Liver (tissue), 9 donors: Measurements from ENCODE around the gene VAV3. TPM values are rescaled to one million over a fixed set of nuclear protein-coding genes. Genes with fewer than 3 reads are reported as not detected.

ENCODE experiments used
- DNase-seq: peaks from one replicate; pipeline ENCODE4 v3.0.0-alpha.2; 2017; ENCODE audit warnings: low spot score
- H3K27ac ChIP-seq, 2 donors: one replicate each; pipeline ENCODE4 v1.7.0; 2013; ENCODE audit warnings: inconsistent platforms in 2 of 2, low read length in 2 of 2, control low read depth in 1 of 2, low read depth in 1 of 2, mild to moderate bottlenecking in 1 of 2
- H3K27me3 ChIP-seq, 4 donors: one replicate each; pipeline versions ENCODE4 v1.6.1 to v1.7.0; 2013; ENCODE audit warnings: low read length in 3 of 4, inconsistent platforms in 1 of 4, mild to moderate bottlenecking in 1 of 4, moderate library complexity in 1 of 4; ENCODE audit not compliant: control insufficient read depth in 4 of 4, insufficient read depth in 4 of 4
- H3K36me3 ChIP-seq, 4 donors: one replicate each; pipeline versions ENCODE4 v1.6.1 to v1.7.0; 2013; ENCODE audit warnings: low read length in 3 of 4, mild to moderate bottlenecking in 3 of 4, low read depth in 1 of 4, moderate library complexity in 1 of 4; ENCODE audit not compliant: control insufficient read depth in 4 of 4, insufficient read depth in 3 of 4
- H3K4me1 ChIP-seq, 4 donors: one replicate each; pipeline versions ENCODE4 v1.6.1 to v1.7.0; 2013; ENCODE audit warnings: low read length in 3 of 4, mild to moderate bottlenecking in 3 of 4, moderate library complexity in 1 of 4; ENCODE audit not compliant: control insufficient read depth in 4 of 4, insufficient read depth in 4 of 4
- H3K4me3 ChIP-seq, 3 donors: one replicate each; pipeline versions ENCODE4 v1.6.1 to v1.7.0; 2013; ENCODE audit warnings: low read length in 3 of 3, control low read depth in 1 of 3, low read depth in 1 of 3, mild to moderate bottlenecking in 1 of 3
- H3K9ac ChIP-seq, 2 donors: one replicate each; pipeline ENCODE4 v1.7.0; 2013; ENCODE audit warnings: low read length in 2 of 2, mild to moderate bottlenecking in 2 of 2, moderate library complexity in 2 of 2, control low read depth in 1 of 2, low read depth in 1 of 2
- H3K9me3 ChIP-seq, 4 donors: one replicate each; pipeline versions ENCODE4 v1.6.1 to v1.7.0; 2013; ENCODE audit warnings: low read length in 3 of 4; ENCODE audit not compliant: control insufficient read depth in 4 of 4
- EGR1 ChIP-seq, 2 donors: IDR thresholded peaks; 2 replicates each; pipeline ENCODE4 v1.6.1; 2016 to 2018; ENCODE audit warnings: antibody characterized with exemption in 2 of 2, low read depth in 2 of 2
- FOXA1 ChIP-seq: IDR thresholded peaks from 2 replicates; pipeline ENCODE4 v1.6.1; 2016; ENCODE audit warnings: antibody characterized with exemption
- FOXA2 ChIP-seq: IDR thresholded peaks from 2 replicates; pipeline ENCODE4 v1.6.1; 2016; ENCODE audit warnings: antibody characterized with exemption
- GABPA ChIP-seq, 2 donors: IDR thresholded peaks in 1 of 2; conservative IDR thresholded peaks in 1 of 2; 2 replicates each; pipeline ENCODE4 v1.6.1; 2016; ENCODE audit warnings: antibody characterized with exemption in 2 of 2, mild to moderate bottlenecking in 1 of 2, moderate library complexity in 1 of 2
- HNF4A ChIP-seq, 2 donors: conservative IDR thresholded peaks; 2 replicates each; pipeline ENCODE4 v1.6.1; 2016; ENCODE audit warnings: antibody characterized with exemption in 2 of 2, mild to moderate bottlenecking in 2 of 2
- HNF4G ChIP-seq: IDR thresholded peaks from 2 replicates; pipeline ENCODE4 v1.6.1; 2016; ENCODE audit warnings: antibody characterized with exemption
- JUND ChIP-seq, 2 donors: IDR thresholded peaks; 2 replicates each; pipeline ENCODE4 v1.6.1; 2016; ENCODE audit warnings: antibody characterized with exemption in 2 of 2
- NR2F2 ChIP-seq: IDR thresholded peaks from 2 replicates; pipeline ENCODE4 v1.6.1; 2016; ENCODE audit warnings: antibody characterized with exemption
- RAD21 ChIP-seq, 2 donors: IDR thresholded peaks; 2 replicates each; pipeline ENCODE4 v1.6.1; 2016; ENCODE audit warnings: antibody characterized with exemption in 2 of 2, mild to moderate bottlenecking in 2 of 2
- RXRA ChIP-seq, 2 donors: IDR thresholded peaks; 2 replicates each; pipeline ENCODE4 v1.6.1; 2017 to 2018; ENCODE audit warnings: antibody characterized with exemption in 2 of 2, mild to moderate bottlenecking in 1 of 2
- SP1 ChIP-seq: IDR thresholded peaks from 2 replicates; pipeline ENCODE4 v1.6.1; 2018; ENCODE audit warnings: antibody characterized with exemption, mild to moderate bottlenecking
- TAF1 ChIP-seq: conservative IDR thresholded peaks from 2 replicates; pipeline ENCODE4 v1.6.1; 2016; ENCODE audit warnings: antibody characterized with exemption, mild to moderate bottlenecking
- YY1 ChIP-seq: IDR thresholded peaks from 2 replicates; pipeline ENCODE4 v1.6.1; 2016; ENCODE audit warnings: antibody characterized with exemption, mild to moderate bottlenecking
- WGBS: extraction: QIAGEN DNeasy Blood & Tissue Kit; methylation state at CpG from one replicate; pipeline ENCODE4 v1.1.7; 2013; 5-methylcytosine and 5-hydroxymethylcytosine counted together
- polyA plus RNA-seq, 2 donors: library from polyadenylated mRNA; stranded (reverse) in 1 of 2; unstranded in 1 of 2; fragments of 200-250 nt in 1 of 2; fragments of >200 nt in 1 of 2; fragmentation: Nextera tagmentation in 1 of 2; extraction: Ambion mirVana in 1 of 2; gene quantifications; one replicate each; pipeline versions ENCODE4 v1.2.1 to v1.2.3, GENCODE V29; 2013 to 2015
- total RNA-seq, 2 donors: library from RNA; depleted of rRNA; stranded (reverse); fragments of >200 nt; gene quantifications; one replicate each; pipeline ENCODE4 v1.2.3, GENCODE V29; 2014
- TF ChIP-seq, protein P1 (sequence below): IDR thresholded peaks from 2 replicates; pipeline ENCODE4 v1.6.1; 2016; ENCODE audit warnings: antibody characterized with exemption
- TF ChIP-seq, protein P2 (sequence below): IDR thresholded peaks from 2 replicates; pipeline ENCODE4 v1.6.1; 2016; ENCODE audit warnings: antibody characterized with exemption, mild to moderate bottlenecking
- TF ChIP-seq, protein P3 (sequence below): IDR thresholded peaks from 2 replicates; pipeline ENCODE4 v1.6.1; 2016; ENCODE audit warnings: antibody characterized with exemption
- TF ChIP-seq, protein P4 (sequence below): IDR thresholded peaks from 2 replicates; pipeline ENCODE4 v1.6.1; 2016; ENCODE audit warnings: antibody characterized with exemption
- TF ChIP-seq, protein P5 (sequence below): fragments of 150-350 bp; IDR thresholded peaks from 2 replicates; pipeline ENCODE4 v1.5.1; 2017; ENCODE audit warnings: improper control_type of control experiment, low read depth, low read length; ENCODE audit not compliant: missing input control
- donor health status: healthy.
- donor health status: healthy.
- donor health status: healthy.
- donor health status: healthy.
- donor health status: healthy.

Gene VAV3
- total and polyA plus RNA-seq, 4 donors, result 0.46 to 4.8 (median 2.7) TPM

DNA sequence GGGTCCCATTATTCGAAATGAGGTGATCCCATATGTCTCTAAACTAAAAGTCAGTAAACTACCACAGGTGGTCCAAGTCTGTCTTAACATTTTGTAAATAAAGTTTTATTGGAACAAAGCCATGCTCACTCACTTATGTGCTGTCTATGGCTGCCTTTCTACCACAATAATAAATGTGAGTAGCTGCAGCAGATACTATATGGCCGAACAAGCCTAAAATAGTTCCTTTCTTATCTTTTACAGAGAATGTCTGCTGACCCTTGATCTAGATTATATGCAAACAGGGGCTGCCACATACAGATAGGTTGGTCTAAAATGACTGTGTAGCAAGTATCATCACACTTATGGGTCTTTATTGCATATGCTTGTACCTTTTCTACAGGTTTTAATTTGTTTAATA is 140.0 kb downstream of the VAV3 start:
- 70% methylated on average over 2 of the region's 2 CpGs for whole genome bisulfite sequencing
- H3K27ac ChIP-seq, result no peak overlapping the region
- H3K4me1 ChIP-seq, result no peaks in the 10 kb centered on the region

DNA sequence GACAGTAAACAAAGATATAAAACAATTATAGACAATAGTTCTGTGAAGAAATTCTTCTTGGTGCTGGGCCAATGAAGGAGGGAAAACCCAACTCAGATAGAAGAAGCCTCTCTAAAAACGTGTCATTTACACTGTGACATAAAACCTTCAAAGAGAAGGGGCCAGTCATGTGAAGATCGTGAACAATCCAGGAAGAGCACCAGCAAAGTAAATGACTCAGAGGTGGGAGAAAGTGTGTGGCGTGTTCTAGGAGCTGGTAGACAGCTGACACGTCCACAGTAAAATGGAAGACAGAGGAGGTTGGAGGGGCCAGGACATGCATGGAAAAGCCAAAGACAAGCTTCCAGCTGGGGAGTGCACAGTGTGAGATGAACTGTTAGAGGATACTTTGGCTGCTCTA is 143.6 kb downstream of the VAV3 start:
- TF ChIP-seq FOXA1 (no peak), EGR1 (IDR thresholded peaks at IDR 0.05; ENCODE audit: low read depth in 2 of 2) (no peak), RXRA (IDR thresholded peaks at IDR 0.05) (no peak), RAD21 (IDR thresholded peaks at IDR 0.05) (no peak), HNF4A (conservative IDR thresholded peaks at IDR 0.05) (no peak), HNF4G (no peak), TAF1 (no peak), JUND (IDR thresholded peaks at IDR 0.05) (no peak), SP1 (no peak), FOXA2 (no peak), GABPA (IDR thresholded peaks at IDR 0.05 in 1 of 2, conservative IDR thresholded peaks at IDR 0.05 in 1 of 2) (no peak), YY1 (no peak), NR2F2 (no peak)
- TF ChIP-seq, protein P1, sequence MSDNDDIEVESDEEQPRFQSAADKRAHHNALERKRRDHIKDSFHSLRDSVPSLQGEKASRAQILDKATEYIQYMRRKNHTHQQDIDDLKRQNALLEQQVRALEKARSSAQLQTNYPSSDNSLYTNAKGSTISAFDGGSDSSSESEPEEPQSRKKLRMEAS, result no peak
- TF ChIP-seq, protein P2, sequence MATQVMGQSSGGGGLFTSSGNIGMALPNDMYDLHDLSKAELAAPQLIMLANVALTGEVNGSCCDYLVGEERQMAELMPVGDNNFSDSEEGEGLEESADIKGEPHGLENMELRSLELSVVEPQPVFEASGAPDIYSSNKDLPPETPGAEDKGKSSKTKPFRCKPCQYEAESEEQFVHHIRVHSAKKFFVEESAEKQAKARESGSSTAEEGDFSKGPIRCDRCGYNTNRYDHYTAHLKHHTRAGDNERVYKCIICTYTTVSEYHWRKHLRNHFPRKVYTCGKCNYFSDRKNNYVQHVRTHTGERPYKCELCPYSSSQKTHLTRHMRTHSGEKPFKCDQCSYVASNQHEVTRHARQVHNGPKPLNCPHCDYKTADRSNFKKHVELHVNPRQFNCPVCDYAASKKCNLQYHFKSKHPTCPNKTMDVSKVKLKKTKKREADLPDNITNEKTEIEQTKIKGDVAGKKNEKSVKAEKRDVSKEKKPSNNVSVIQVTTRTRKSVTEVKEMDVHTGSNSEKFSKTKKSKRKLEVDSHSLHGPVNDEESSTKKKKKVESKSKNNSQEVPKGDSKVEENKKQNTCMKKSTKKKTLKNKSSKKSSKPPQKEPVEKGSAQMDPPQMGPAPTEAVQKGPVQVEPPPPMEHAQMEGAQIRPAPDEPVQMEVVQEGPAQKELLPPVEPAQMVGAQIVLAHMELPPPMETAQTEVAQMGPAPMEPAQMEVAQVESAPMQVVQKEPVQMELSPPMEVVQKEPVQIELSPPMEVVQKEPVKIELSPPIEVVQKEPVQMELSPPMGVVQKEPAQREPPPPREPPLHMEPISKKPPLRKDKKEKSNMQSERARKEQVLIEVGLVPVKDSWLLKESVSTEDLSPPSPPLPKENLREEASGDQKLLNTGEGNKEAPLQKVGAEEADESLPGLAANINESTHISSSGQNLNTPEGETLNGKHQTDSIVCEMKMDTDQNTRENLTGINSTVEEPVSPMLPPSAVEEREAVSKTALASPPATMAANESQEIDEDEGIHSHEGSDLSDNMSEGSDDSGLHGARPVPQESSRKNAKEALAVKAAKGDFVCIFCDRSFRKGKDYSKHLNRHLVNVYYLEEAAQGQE, result no peak
- TF ChIP-seq, protein P3, sequence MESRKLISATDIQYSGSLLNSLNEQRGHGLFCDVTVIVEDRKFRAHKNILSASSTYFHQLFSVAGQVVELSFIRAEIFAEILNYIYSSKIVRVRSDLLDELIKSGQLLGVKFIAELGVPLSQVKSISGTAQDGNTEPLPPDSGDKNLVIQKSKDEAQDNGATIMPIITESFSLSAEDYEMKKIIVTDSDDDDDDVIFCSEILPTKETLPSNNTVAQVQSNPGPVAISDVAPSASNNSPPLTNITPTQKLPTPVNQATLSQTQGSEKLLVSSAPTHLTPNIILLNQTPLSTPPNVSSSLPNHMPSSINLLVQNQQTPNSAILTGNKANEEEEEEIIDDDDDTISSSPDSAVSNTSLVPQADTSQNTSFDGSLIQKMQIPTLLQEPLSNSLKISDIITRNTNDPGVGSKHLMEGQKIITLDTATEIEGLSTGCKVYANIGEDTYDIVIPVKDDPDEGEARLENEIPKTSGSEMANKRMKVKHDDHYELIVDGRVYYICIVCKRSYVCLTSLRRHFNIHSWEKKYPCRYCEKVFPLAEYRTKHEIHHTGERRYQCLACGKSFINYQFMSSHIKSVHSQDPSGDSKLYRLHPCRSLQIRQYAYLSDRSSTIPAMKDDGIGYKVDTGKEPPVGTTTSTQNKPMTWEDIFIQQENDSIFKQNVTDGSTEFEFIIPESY, result no peak
- TF ChIP-seq, protein P4, sequence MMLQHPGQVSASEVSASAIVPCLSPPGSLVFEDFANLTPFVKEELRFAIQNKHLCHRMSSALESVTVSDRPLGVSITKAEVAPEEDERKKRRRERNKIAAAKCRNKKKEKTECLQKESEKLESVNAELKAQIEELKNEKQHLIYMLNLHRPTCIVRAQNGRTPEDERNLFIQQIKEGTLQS, result no peak
- TF ChIP-seq, protein P5, sequence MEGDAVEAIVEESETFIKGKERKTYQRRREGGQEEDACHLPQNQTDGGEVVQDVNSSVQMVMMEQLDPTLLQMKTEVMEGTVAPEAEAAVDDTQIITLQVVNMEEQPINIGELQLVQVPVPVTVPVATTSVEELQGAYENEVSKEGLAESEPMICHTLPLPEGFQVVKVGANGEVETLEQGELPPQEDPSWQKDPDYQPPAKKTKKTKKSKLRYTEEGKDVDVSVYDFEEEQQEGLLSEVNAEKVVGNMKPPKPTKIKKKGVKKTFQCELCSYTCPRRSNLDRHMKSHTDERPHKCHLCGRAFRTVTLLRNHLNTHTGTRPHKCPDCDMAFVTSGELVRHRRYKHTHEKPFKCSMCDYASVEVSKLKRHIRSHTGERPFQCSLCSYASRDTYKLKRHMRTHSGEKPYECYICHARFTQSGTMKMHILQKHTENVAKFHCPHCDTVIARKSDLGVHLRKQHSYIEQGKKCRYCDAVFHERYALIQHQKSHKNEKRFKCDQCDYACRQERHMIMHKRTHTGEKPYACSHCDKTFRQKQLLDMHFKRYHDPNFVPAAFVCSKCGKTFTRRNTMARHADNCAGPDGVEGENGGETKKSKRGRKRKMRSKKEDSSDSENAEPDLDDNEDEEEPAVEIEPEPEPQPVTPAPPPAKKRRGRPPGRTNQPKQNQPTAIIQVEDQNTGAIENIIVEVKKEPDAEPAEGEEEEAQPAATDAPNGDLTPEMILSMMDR, result no peak
- H3K4me3 ChIP-seq, result no peak overlapping the region
- no peak overlapping the region for H3K9ac ChIP-seq
- WGBS, result 56% methylated on average over 4 of the region's 4 CpGs
- no peaks in the 10 kb centered on the region for H3K36me3 ChIP-seq
- no peak overlapping the region for H3K27ac ChIP-seq
- DNase-seq, result no peak
- H3K4me1 ChIP-seq, result no peaks in the 10 kb centered on the region
- H3K27me3 ChIP-seq, result no peaks in the 10 kb centered on the region
- H3K9me3 ChIP-seq, result peaks cover 0 to 4% (median 1%) of the 10 kb centered on the region in 4 donors

More for the DNA sequence above, 140.0 kb downstream of the VAV3 start:
- no peaks in the 10 kb centered on the region for H3K36me3 ChIP-seq
- no peak for DNase-seq
- H3K9ac ChIP-seq, result no peak overlapping the region
- no peaks in the 10 kb centered on the region for H3K27me3 ChIP-seq
- TF ChIP-seq FOXA1 (no peak), EGR1 (IDR thresholded peaks at IDR 0.05; ENCODE audit: low read depth in 2 of 2) (no peak), HNF4A (conservative IDR thresholded peaks at IDR 0.05) (no peak), RXRA (IDR thresholded peaks at IDR 0.05) (no peak)
- TF ChIP-seq, protein P3, result no peak
- no peak overlapping the region for H3K4me3 ChIP-seq
- peaks cover 0 to 4% (median 1%) of the 10 kb centered on the region in 4 donors for H3K9me3 ChIP-seq
